HEK293 (cell line): ENCODE measurements around the gene CDCA4.

ENCODE experiments used
- CTCF ChIA-PET: fragments of 350-600 bp; formaldehyde crosslinking; extraction: SDS; loops from one replicate; lab custom pipeline; 2021; ENCODE audit warnings: antibody characterized with exemption; lab: Yijun Ruan, JAX
- POLR2A ChIA-PET: fragments of 300-600 bp; formaldehyde crosslinking; extraction: SDS; loops from one replicate; lab custom pipeline; 2020; ENCODE audit warnings: antibody characterized with exemption, inconsistent platforms; lab: Yijun Ruan, JAX
- H3K27ac ChIP-seq: fragments of 200-500 bp; sonication (Bioruptor generic); 2 replicates; pipeline ENCODE4 v1.5.1; 2014; ENCODE audit warnings: low read depth, low read length, control low read depth, inconsistent platforms; ENCODE audit errors: extremely low read depth
- H3K36me3 ChIP-seq, 2 experiments: fragments of 200-500 bp in 1 of 2; sonication (Bioruptor generic) in 1 of 2; 1 replicate in 1 of 2; 2 replicates in 1 of 2; pipeline ENCODE4 v1.5.1; 2014 to 2017; ENCODE audit warnings: inconsistent platforms in 2 of 2, low read length in 2 of 2; ENCODE audit not compliant: control insufficient read depth in 2 of 2, insufficient read depth in 1 of 2
- H3K4me1 ChIP-seq: fragments of 200-500 bp; sonication (Bioruptor generic); 2 replicates; pipeline ENCODE4 v1.5.1; 2014; ENCODE audit warnings: mild to moderate bottlenecking, low read length, inconsistent platforms; ENCODE audit not compliant: control insufficient read depth, insufficient read depth
- H3K4me3 ChIP-seq: 2 replicates; pipeline ENCODE4 v1.5.1; 2011; ENCODE audit warnings: low read depth, mild to moderate bottlenecking, control low read depth, low read length, moderate library complexity
- H3K9me3 ChIP-seq: fragments of 200-500 bp; sonication (Bioruptor generic); 2 replicates; pipeline ENCODE4 v1.5.1; 2014; ENCODE audit warnings: low read depth, low read length, inconsistent platforms; ENCODE audit not compliant: control insufficient read depth, insufficient read depth
- BCL11A ChIP-seq: fragments of 450-650 bp; formaldehyde crosslinking; IDR thresholded peaks from 2 replicates; pipeline ENCODE4 v1.5.1; 2016; ENCODE audit warnings: low read depth, missing biosample characterization, missing genetic modification characterization
- REPIN1 ChIP-seq: fragments of 450-650 bp; formaldehyde crosslinking; IDR thresholded peaks from 2 replicates; pipeline ENCODE4 v1.5.1; 2017; ENCODE audit warnings: missing biosample characterization, missing genetic modification characterization, low read depth
- SCRT2 ChIP-seq: fragments of 450-650 bp; formaldehyde crosslinking; IDR thresholded peaks from 2 replicates; pipeline ENCODE4 v1.5.1; 2016; ENCODE audit warnings: missing biosample characterization, missing genetic modification characterization
- SP7 ChIP-seq: fragments of 450-650 bp; formaldehyde crosslinking; IDR thresholded peaks from 2 replicates; pipeline ENCODE4 v1.5.1; 2016; ENCODE audit warnings: missing biosample characterization, missing genetic modification characterization
- YY2 ChIP-seq: fragments of 450-650 bp; formaldehyde crosslinking; IDR thresholded peaks from 2 replicates; pipeline ENCODE4 v1.5.1; 2016; ENCODE audit warnings: missing biosample characterization, missing genetic modification characterization
- ZBTB20 ChIP-seq: fragments of 450-650 bp; formaldehyde crosslinking; IDR thresholded peaks from 2 replicates; pipeline ENCODE4 v1.5.1; 2016; ENCODE audit warnings: missing biosample characterization, missing genetic modification characterization
- ZBTB8A ChIP-seq: fragments of 450-650 bp; formaldehyde crosslinking; IDR thresholded peaks from 2 replicates; pipeline ENCODE4 v1.5.1; 2016; ENCODE audit warnings: missing biosample characterization, missing genetic modification characterization
- ZNF391 ChIP-seq: fragments of 450-650 bp; formaldehyde crosslinking; IDR thresholded peaks from 2 replicates; pipeline ENCODE4 v1.5.1; 2016; ENCODE audit warnings: low read depth, missing biosample characterization, missing genetic modification characterization, borderline replicate concordance
- ZNF514 ChIP-seq: fragments of 450-650 bp; formaldehyde crosslinking; IDR thresholded peaks from 2 replicates; pipeline ENCODE4 v1.5.1; 2016; ENCODE audit warnings: missing biosample characterization, missing genetic modification characterization
- ZNF624 ChIP-seq: fragments of 450-650 bp; formaldehyde crosslinking; IDR thresholded peaks from 2 replicates; pipeline ENCODE4 v1.5.1; 2017; ENCODE audit warnings: missing biosample characterization, missing genetic modification characterization
- ZNF658 ChIP-seq: fragments of 450-650 bp; formaldehyde crosslinking; IDR thresholded peaks from 2 replicates; pipeline ENCODE4; 2016; ENCODE audit warnings: missing biosample characterization, missing genetic modification characterization
- ZNF777 ChIP-seq: fragments of 450-650 bp; formaldehyde crosslinking; IDR thresholded peaks from 2 replicates; pipeline ENCODE4 v1.5.1; 2017; ENCODE audit warnings: missing biosample characterization, missing genetic modification characterization, borderline replicate concordance
- ZNF785 ChIP-seq: fragments of 450-650 bp; formaldehyde crosslinking; IDR thresholded peaks from 2 replicates; pipeline ENCODE4 v1.5.1; 2016; ENCODE audit warnings: missing biosample characterization, missing genetic modification characterization
- ZNF791 ChIP-seq: fragments of 450-650 bp; formaldehyde crosslinking; IDR thresholded peaks from 2 replicates; pipeline ENCODE4 v1.5.1; 2016; ENCODE audit warnings: missing biosample characterization, missing genetic modification characterization
- ZSCAN23 ChIP-seq: fragments of 450-650 bp; formaldehyde crosslinking; IDR thresholded peaks from 2 replicates; pipeline ENCODE4 v1.5.1; 2016; ENCODE audit warnings: missing biosample characterization, missing genetic modification characterization
- TF ChIP-seq, protein P1 (sequence below): fragments of 450-650 bp; formaldehyde crosslinking; IDR thresholded peaks from 2 replicates; pipeline ENCODE4 v1.5.1; 2016; ENCODE audit warnings: missing biosample characterization, missing genetic modification characterization
- TF ChIP-seq, protein P2 (sequence below): fragments of 450-650 bp; formaldehyde crosslinking; IDR thresholded peaks from 2 replicates; pipeline ENCODE4 v1.5.1; 2016; ENCODE audit warnings: missing biosample characterization, missing genetic modification characterization, low read depth
- TF ChIP-seq, protein P3 (sequence below): fragments of 450-650 bp; formaldehyde crosslinking; IDR thresholded peaks from 2 replicates; pipeline ENCODE4 v1.5.1; 2016; ENCODE audit warnings: missing biosample characterization, missing genetic modification characterization
- TF ChIP-seq, protein P4 (sequence below): fragments of 450-650 bp; formaldehyde crosslinking; optimal IDR thresholded peaks from 2 replicates; pipeline ENCODE3; 2016; ENCODE audit warnings: missing biosample characterization, mild to moderate bottlenecking, missing genetic modification characterization
- TF ChIP-seq, protein P5 (sequence below): fragments of 450-650 bp; formaldehyde crosslinking; IDR thresholded peaks from 2 replicates; pipeline ENCODE4 v1.5.1; 2016; ENCODE audit warnings: missing biosample characterization, missing genetic modification characterization
- TF ChIP-seq, protein P6 (sequence below): fragments of 450-650 bp; formaldehyde crosslinking; IDR thresholded peaks from 2 replicates; pipeline ENCODE4 v1.5.1; 2016; ENCODE audit warnings: missing biosample characterization, missing genetic modification characterization, low read depth
- TF ChIP-seq, protein P7 (sequence below): fragments of 450-650 bp; formaldehyde crosslinking; IDR thresholded peaks from 2 replicates; pipeline ENCODE4 v1.5.1; 2016; ENCODE audit warnings: missing biosample characterization, missing genetic modification characterization

Gene CDCA4

DNA sequence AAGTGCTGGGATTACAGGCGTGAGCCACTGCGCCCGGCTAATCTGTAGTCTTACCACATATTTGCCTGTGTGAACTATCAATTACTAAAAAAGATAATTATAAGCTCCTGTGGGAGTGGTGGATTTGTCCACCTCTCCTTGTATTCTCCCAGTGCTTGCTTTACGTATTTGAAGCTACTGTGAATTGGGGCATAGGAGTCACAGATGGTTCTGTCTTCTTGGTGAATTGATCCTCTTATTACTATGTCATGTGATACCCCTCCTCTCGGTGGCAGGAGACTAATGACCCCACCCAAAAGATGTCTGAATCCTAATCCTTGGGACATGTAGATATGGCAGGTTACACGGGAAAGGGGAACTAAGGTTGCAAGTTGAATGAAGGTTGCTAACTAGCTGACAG, 32.5 kb upstream of the CDCA4 start:
- ChIA-PET CTCF (interaction anchor here (0.7 to 1.3 kb wide), 3 partner anchors 10 to 475 kb away, joined by 3 to 4 read pairs (median 3); no protein-coding TSS in a partner anchor), POLR2A (no interaction called here)
- TF ChIP-seq YY2: no peak
- TF ChIP-seq ZNF777 (tag by site-specific recombination): no peak
- TF ChIP-seq, protein P1, sequence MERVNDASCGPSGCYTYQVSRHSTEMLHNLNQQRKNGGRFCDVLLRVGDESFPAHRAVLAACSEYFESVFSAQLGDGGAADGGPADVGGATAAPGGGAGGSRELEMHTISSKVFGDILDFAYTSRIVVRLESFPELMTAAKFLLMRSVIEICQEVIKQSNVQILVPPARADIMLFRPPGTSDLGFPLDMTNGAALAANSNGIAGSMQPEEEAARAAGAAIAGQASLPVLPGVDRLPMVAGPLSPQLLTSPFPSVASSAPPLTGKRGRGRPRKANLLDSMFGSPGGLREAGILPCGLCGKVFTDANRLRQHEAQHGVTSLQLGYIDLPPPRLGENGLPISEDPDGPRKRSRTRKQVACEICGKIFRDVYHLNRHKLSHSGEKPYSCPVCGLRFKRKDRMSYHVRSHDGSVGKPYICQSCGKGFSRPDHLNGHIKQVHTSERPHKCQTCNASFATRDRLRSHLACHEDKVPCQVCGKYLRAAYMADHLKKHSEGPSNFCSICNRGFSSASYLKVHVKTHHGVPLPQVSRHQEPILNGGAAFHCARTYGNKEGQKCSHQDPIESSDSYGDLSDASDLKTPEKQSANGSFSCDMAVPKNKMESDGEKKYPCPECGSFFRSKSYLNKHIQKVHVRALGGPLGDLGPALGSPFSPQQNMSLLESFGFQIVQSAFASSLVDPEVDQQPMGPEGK (tag by site-specific recombination): no peak
- no peak for TF ChIP-seq ZNF391 (tag by site-specific recombination)
- TF ChIP-seq, protein P2, sequence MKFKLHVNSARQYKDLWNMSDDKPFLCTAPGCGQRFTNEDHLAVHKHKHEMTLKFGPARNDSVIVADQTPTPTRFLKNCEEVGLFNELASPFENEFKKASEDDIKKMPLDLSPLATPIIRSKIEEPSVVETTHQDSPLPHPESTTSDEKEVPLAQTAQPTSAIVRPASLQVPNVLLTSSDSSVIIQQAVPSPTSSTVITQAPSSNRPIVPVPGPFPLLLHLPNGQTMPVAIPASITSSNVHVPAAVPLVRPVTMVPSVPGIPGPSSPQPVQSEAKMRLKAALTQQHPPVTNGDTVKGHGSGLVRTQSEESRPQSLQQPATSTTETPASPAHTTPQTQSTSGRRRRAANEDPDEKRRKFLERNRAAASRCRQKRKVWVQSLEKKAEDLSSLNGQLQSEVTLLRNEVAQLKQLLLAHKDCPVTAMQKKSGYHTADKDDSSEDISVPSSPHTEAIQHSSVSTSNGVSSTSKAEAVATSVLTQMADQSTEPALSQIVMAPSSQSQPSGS (tag by site-specific recombination): no peak
- TF ChIP-seq ZNF785 (tag by site-specific recombination): no peak
- peak; percentile 23; the same call in 1 of the 2 replicates for TF ChIP-seq SP7
- TF ChIP-seq REPIN1 (tag by site-specific recombination): no peak
- Histone ChIP-seq H3K36me3 (no peaks in the 10 kb centered on the region), H3K9me3 (no peaks in the 10 kb centered on the region), H3K4me3 (no peak overlapping the region), H3K27ac (no peak overlapping the region), H3K4me1 (peaks cover 2% of the 10 kb centered on the region; the same call in 1 of the 2 replicates)

DNA sequence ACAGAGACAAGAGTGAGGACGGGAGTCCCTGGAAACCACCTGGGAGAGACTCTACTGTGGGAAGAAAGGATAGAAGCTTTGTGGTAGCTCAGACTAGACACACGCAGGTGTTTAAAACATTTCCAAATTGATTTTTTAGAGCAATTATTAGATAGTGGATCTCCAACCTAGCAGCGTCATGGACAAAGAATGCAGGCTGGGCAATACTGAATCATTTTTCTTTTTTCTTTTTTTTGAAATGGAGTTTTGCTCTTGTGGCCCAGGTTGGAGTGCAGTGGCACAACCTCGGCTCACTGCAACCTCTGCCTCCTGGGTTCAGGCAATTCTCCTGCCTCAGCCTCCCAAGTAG, 31.2 kb upstream of the CDCA4 start:
- Histone ChIP-seq H3K4me3 (no peak overlapping the region), H3K36me3 (no peaks in the 10 kb centered on the region), H3K9me3 (no peaks in the 10 kb centered on the region)
- POLR2A ChIA-PET: interaction anchor here (0.7 kb wide), 1 partner anchor 9 kb away, joined by 4 read pairs; no protein-coding TSS in a partner anchor
- TF ChIP-seq ZNF791 (tag by site-specific recombination) (no peak), ZSCAN23 (tag by site-specific recombination) (no peak), ZNF658 (tag by site-specific recombination) (no peak), ZNF514 (tag by site-specific recombination) (no peak), ZBTB20 (tag by site-specific recombination) (no peak), ZNF624 (tag by site-specific recombination) (no peak), ZNF777 (tag by site-specific recombination) (no peak), SCRT2 (tag by site-specific recombination) (no peak), ZBTB8A (no peak), BCL11A (tag by site-specific recombination) (no peak)
- TF ChIP-seq, protein P3, sequence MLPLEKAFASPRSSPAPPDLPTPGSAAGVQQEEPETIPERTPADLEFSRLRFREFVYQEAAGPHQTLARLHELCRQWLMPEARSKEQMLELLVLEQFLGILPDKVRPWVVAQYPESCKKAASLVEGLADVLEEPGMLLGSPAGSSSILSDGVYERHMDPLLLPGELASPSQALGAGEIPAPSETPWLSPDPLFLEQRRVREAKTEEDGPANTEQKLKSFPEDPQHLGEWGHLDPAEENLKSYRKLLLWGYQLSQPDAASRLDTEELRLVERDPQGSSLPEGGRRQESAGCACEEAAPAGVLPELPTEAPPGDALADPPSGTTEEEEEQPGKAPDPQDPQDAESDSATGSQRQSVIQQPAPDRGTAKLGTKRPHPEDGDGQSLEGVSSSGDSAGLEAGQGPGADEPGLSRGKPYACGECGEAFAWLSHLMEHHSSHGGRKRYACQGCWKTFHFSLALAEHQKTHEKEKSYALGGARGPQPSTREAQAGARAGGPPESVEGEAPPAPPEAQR (tag by site-specific recombination): no peak
- TF ChIP-seq, protein P4, sequence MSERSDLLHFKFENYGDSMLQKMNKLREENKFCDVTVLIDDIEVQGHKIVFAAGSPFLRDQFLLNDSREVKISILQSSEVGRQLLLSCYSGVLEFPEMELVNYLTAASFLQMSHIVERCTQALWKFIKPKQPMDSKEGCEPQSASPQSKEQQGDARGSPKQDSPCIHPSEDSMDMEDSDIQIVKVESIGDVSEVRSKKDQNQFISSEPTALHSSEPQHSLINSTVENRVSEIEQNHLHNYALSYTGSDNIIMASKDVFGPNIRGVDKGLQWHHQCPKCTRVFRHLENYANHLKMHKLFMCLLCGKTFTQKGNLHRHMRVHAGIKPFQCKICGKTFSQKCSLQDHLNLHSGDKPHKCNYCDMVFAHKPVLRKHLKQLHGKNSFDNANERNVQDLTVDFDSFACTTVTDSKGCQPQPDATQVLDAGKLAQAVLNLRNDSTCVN (tag by site-specific recombination): no peak
- TF ChIP-seq, protein P5, sequence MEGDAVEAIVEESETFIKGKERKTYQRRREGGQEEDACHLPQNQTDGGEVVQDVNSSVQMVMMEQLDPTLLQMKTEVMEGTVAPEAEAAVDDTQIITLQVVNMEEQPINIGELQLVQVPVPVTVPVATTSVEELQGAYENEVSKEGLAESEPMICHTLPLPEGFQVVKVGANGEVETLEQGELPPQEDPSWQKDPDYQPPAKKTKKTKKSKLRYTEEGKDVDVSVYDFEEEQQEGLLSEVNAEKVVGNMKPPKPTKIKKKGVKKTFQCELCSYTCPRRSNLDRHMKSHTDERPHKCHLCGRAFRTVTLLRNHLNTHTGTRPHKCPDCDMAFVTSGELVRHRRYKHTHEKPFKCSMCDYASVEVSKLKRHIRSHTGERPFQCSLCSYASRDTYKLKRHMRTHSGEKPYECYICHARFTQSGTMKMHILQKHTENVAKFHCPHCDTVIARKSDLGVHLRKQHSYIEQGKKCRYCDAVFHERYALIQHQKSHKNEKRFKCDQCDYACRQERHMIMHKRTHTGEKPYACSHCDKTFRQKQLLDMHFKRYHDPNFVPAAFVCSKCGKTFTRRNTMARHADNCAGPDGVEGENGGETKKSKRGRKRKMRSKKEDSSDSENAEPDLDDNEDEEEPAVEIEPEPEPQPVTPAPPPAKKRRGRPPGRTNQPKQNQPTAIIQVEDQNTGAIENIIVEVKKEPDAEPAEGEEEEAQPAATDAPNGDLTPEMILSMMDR: no peak
- TF ChIP-seq, protein P6, sequence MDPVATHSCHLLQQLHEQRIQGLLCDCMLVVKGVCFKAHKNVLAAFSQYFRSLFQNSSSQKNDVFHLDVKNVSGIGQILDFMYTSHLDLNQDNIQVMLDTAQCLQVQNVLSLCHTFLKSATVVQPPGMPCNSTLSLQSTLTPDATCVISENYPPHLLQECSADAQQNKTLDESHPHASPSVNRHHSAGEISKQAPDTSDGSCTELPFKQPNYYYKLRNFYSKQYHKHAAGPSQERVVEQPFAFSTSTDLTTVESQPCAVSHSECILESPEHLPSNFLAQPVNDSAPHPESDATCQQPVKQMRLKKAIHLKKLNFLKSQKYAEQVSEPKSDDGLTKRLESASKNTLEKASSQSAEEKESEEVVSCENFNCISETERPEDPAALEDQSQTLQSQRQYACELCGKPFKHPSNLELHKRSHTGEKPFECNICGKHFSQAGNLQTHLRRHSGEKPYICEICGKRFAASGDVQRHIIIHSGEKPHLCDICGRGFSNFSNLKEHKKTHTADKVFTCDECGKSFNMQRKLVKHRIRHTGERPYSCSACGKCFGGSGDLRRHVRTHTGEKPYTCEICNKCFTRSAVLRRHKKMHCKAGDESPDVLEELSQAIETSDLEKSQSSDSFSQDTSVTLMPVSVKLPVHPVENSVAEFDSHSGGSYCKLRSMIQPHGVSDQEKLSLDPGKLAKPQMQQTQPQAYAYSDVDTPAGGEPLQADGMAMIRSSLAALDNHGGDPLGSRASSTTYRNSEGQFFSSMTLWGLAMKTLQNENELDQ (tag by site-specific recombination): no peak
- TF ChIP-seq, protein P7, sequence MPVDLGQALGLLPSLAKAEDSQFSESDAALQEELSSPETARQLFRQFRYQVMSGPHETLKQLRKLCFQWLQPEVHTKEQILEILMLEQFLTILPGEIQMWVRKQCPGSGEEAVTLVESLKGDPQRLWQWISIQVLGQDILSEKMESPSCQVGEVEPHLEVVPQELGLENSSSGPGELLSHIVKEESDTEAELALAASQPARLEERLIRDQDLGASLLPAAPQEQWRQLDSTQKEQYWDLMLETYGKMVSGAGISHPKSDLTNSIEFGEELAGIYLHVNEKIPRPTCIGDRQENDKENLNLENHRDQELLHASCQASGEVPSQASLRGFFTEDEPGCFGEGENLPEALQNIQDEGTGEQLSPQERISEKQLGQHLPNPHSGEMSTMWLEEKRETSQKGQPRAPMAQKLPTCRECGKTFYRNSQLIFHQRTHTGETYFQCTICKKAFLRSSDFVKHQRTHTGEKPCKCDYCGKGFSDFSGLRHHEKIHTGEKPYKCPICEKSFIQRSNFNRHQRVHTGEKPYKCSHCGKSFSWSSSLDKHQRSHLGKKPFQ (tag by site-specific recombination): no peak
- TF ChIP-seq, all 188 proteins: peak for 0
- peaks cover 2% of the 10 kb centered on the region; the same call in 1 of the 2 replicates for H3K4me1 ChIP-seq
- H3K27ac ChIP-seq: no peak overlapping the region
- CTCF ChIA-PET: no interaction called here
